Activated CD4-positive, alpha-beta memory T cell treated with anti-CD3 and anti-CD28 coated beads, Interleukin-2, amount 10 ng/mL, durations not matched to agents 7 days and 5 days (primary cell): ENCODE results near the gene ZC3H18. TPM values are rescaled to one million over a fixed set of nuclear protein-coding genes. Genes with fewer than 3 reads are reported as not detected.

Experiments
- CTCF ChIA-PET: fragments of 350-600 bp; sonication (Branson Sonifier 250); formaldehyde crosslinking; loops from one replicate; lab custom pipeline; 2021; ENCODE audit warnings: antibody characterized with exemption, inconsistent platforms; lab: Charles Lee
- POLR2A ChIA-PET: fragments of 350-600 bp; sonication (Branson Sonifier 250); formaldehyde crosslinking; loops from one replicate; lab custom pipeline; 2021; ENCODE audit warnings: antibody characterized with exemption; lab: Charles Lee
- DNase-seq: peaks from one replicate; pipeline ENCODE4 v3.0.0-alpha.2; 2020
- H3K27ac Mint-ChIP-seq: one replicate; pipeline ENCODE4 v1.8.0; 2021; ENCODE audit warnings: mild to moderate bottlenecking, mixed read lengths
- H3K27me3 Mint-ChIP-seq: one replicate; pipeline ENCODE4 v1.8.0; 2021; ENCODE audit warnings: mixed read lengths
- H3K36me3 Mint-ChIP-seq: one replicate; pipeline ENCODE4 v1.8.0; 2021; ENCODE audit warnings: low read depth, mixed read lengths
- H3K4me1 Mint-ChIP-seq: one replicate; pipeline ENCODE4 v1.8.0; 2021; ENCODE audit warnings: mixed read lengths
- H3K4me3 Mint-ChIP-seq: one replicate; pipeline ENCODE4 v1.8.0; 2021; ENCODE audit warnings: mild to moderate bottlenecking, mixed read lengths
- H3K9me3 Mint-ChIP-seq: one replicate; pipeline ENCODE4 v1.8.0; 2021; ENCODE audit warnings: mixed read lengths
- total RNA-seq, 2 experiments: library from RNA; stranded (reverse); gene quantifications; one replicate each; pipeline ENCODE4 v1.2.3, GENCODE V29; 2021

ZC3H18 gene
- 10 to 100 TPM; 75.9 to 78.6 TPM for total RNA-seq

DNA sequence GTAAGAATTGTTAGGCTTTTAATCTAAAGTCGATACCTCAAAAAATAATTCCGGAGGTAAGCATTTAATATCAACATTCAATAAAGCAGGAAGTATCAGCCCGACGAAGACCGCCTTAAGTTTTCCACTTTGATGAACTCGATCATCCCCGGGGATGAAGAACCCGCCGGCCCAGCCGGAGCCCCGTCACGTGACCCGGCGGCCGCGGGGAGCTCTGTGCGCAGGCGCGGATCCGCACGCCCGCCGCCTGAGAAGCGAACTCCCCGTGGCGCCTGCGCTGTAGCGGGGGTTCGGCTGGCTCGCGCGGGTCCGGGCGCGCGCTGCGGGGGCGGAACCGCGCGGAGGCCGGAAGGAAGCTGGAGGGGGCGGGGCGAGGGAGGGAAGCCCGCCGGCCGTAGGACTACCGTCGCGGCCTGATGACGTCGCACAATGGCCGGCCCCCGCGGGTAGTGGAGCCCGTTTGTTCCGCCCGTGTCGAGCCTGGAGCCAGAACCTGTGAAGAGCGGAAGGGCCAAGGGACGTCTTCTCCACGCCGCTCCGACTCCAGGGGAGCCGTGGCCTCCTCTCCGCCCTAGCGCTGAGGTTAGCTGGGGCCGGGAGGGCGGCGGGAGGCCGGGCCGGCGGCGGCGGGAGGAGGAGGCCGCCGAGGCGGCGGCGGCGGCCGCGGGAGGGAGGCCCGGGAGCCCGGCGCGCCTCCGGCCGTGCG, at the start of gene ZC3H18:
Gene ZC3H18, plus strand, starts transcription at position 419 of the 706 bp plus-strand sequence. CDS start 6,721 bp downstream, outside the sequence.
- Mint-ChIP-seq H3K36me3 (peaks cover 18% of the 10 kb centered on the region), H3K27me3 (no peaks in the 10 kb centered on the region), H3K4me1 (peaks cover 42% of the 10 kb centered on the region), H3K27ac (peak within 1 kb of the TSS; percentile 64), H3K4me3 (peak within 1 kb of the TSS; percentile 76), H3K9me3 (no peaks in the 10 kb centered on the region)
- POLR2A ChIA-PET: interaction anchor here (0.6 to 2.9 kb wide), 25 partner anchors 8 to 791 kb away, joined by 3 to 30 read pairs (median 4); partner anchors contain the start of genes BANP, CTU2, GALNS and RNF166
- peak; percentile 98 for DNase-seq
- CTCF ChIA-PET: interaction anchor here (0.7 to 1.9 kb wide), 12 partner anchors 9 to 670 kb away, joined by 3 to 13 read pairs (median 4); no protein-coding TSS in a partner anchor

DNA sequence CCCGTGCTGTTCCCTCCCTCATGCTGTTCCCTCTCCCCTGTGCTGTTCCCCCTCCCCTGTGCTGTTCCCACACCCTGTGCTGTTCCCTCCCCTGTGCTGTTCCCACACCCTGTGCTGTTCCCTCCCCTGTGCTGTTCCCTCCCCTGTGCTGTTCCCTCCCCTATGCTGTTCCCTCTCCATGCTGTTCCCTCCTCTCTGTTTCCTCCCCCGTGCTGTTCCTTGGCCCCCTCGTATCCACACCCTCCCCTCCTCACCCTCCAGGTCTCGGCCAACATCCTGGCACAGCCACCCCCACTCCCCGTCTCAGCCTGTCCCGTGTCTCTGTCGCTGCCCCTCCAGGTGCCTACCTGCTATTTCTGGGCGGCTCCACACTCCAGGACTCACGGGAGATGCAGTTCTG, 48.5 kb upstream of the ZC3H18 start:
- ChIA-PET CTCF (no interaction called here), POLR2A (no interaction called here)
- H3K27ac Mint-ChIP-seq: no peak overlapping the region
- H3K4me1 Mint-ChIP-seq: no peaks in the 10 kb centered on the region
- H3K27me3 Mint-ChIP-seq: no peaks in the 10 kb centered on the region
- no peak overlapping the region for H3K4me3 Mint-ChIP-seq
- DNase-seq: no peak
- H3K9me3 Mint-ChIP-seq: peaks cover 5% of the 10 kb centered on the region
- H3K36me3 Mint-ChIP-seq: no peaks in the 10 kb centered on the region

DNA sequence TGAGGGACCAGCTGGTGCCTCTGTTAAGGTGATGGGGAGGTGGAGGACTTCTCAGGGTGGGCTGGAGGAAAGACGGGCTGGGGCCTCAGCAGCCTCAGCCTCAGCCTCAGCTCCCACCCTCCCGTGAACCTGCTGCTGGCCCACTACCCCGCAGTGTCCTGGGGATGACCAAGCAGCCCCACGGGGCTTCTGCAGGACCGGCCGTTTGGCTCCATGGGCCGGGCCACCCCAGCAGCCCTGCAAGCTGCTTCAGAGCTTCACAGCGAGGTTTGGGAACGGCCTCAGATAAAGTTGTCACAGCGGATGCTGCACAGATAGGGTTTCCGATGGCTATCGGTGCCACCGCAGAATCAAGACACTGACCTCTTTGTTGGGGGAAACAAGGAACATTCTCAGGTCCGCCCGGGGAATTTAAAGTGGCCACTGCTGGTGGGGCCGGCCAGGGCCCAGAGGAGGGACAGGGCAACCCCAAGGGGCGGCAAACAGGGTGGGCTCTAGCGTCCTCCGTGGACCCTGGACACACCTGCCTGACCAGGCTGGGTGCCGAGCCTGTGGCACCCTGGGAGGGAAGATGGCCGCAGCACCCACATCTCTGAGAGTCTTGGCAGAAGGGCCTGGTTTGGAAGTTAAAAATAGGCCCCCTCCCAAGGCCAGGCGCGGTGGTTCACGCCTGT, 47.8 kb upstream of the ZC3H18 start:
- no peak overlapping the region for H3K4me3 Mint-ChIP-seq
- DNase-seq: no peak
- H3K4me1 Mint-ChIP-seq: no peaks in the 10 kb centered on the region
- H3K27ac Mint-ChIP-seq: no peak overlapping the region
- ChIA-PET CTCF (interaction anchor here (1.1 kb wide), 1 partner anchor 81 kb away, joined by 3 read pairs; no protein-coding TSS in a partner anchor), POLR2A (no interaction called here)
- no peaks in the 10 kb centered on the region for H3K36me3 Mint-ChIP-seq
- no peaks in the 10 kb centered on the region for H3K27me3 Mint-ChIP-seq
- peaks cover 5% of the 10 kb centered on the region for H3K9me3 Mint-ChIP-seq

GRCh38 chr16:88523309-88524161, 46.7 kb upstream of the ZC3H18 start:
- no peak overlapping the region for H3K4me3 Mint-ChIP-seq
- H3K27ac Mint-ChIP-seq: no peak overlapping the region
- no peaks in the 10 kb centered on the region for H3K27me3 Mint-ChIP-seq
- no peaks in the 10 kb centered on the region for H3K36me3 Mint-ChIP-seq
- ChIA-PET CTCF (interaction anchor here (1.1 kb wide), 1 partner anchor 82 kb away, joined by 3 read pairs; no protein-coding TSS in a partner anchor), POLR2A (no interaction called here)
- peaks cover under 1% of the 10 kb centered on the region for H3K9me3 Mint-ChIP-seq
- no peak for DNase-seq
- no peaks in the 10 kb centered on the region for H3K4me1 Mint-ChIP-seq

DNA sequence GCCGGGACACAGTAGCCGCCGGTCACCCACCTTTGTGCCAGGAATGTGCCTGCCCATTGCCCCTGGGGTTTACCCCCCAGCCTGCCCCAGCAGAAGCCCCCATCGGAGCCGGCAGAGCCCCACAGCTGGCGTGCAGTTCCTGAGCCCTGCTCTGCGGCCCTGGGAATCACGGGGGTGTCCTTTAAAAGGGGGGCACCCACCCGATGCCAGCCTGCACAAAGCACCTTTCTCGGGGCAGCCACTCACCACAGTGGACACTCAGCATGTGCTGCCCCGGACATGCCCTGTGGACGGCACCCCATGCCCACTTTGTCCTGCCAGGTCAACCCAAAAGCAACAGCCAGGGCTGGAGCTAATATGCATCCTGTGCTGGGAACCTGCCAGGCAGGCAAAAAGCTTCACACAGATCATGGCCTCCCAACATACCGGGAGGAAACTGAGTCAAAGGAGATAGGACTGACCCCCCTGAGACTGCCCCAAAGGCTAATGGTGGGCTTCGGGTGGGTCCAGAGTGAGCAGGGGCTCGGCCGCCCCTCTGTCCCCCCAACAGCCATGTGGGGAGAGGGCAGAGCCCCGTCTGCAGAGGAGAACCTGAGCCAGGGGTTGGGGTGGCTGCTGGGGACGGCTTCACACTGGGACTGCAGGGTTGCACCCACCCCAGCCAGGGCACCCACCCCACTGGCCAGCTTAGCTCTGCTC, 45.8 kb upstream of the ZC3H18 start:
- H3K36me3 Mint-ChIP-seq: no peaks in the 10 kb centered on the region
- no peaks in the 10 kb centered on the region for H3K4me1 Mint-ChIP-seq
- no peak overlapping the region for H3K27ac Mint-ChIP-seq
- no peaks in the 10 kb centered on the region for H3K9me3 Mint-ChIP-seq
- DNase-seq: no peak
- CTCF ChIA-PET: no interaction called here
- no peaks in the 10 kb centered on the region for H3K27me3 Mint-ChIP-seq
- POLR2A ChIA-PET: interaction anchor here (1.3 kb wide), 1 partner anchor 46 kb away, joined by 3 read pairs; the partner anchor contains the start of gene ZC3H18
- H3K4me3 Mint-ChIP-seq: no peak overlapping the region

GRCh38 chr16:88524973-88525662, 45.1 kb upstream of the ZC3H18 start:
- DNase-seq: no peak
- CTCF ChIA-PET: no interaction called here
- Mint-ChIP-seq H3K27ac (no peak overlapping the region), H3K4me1 (no peaks in the 10 kb centered on the region), H3K9me3 (no peaks in the 10 kb centered on the region), H3K27me3 (no peaks in the 10 kb centered on the region), H3K4me3 (no peak overlapping the region), H3K36me3 (no peaks in the 10 kb centered on the region)
- POLR2A ChIA-PET: interaction anchor here (1.3 kb wide), 1 partner anchor 45 kb away, joined by 3 read pairs; the partner anchor contains the start of gene ZC3H18

- Mint-ChIP-seq H3K27ac (no peak overlapping the region), H3K4me1 (no peaks in the 10 kb centered on the region), H3K4me3 (no peak overlapping the region), H3K9me3 (no peaks in the 10 kb centered on the region), H3K27me3 (no peaks in the 10 kb centered on the region), H3K36me3 (no peaks in the 10 kb centered on the region)
- DNase-seq: no peak
- CTCF ChIA-PET: no interaction called here
- POLR2A ChIA-PET: interaction anchor here (1.3 kb wide), 1 partner anchor 45 kb away, joined by 3 read pairs; the partner anchor contains the start of gene ZC3H18
These were observed 44.6 kb upstream of the ZC3H18 start for GRCh38 chr16:88525663-88525990.

GRCh38 chr16:88526008-88526905, 43.9 kb upstream of the ZC3H18 start:
- DNase-seq: no peak
- Mint-ChIP-seq H3K9me3 (no peaks in the 10 kb centered on the region), H3K4me1 (no peaks in the 10 kb centered on the region), H3K27me3 (no peaks in the 10 kb centered on the region), H3K27ac (no peak overlapping the region), H3K4me3 (no peak overlapping the region), H3K36me3 (no peaks in the 10 kb centered on the region)
- POLR2A ChIA-PET: no interaction called here
- CTCF ChIA-PET: no interaction called here

GRCh38 chr16:88526906-88527185, 43.4 kb upstream of the ZC3H18 start:
- Mint-ChIP-seq H3K27me3 (no peaks in the 10 kb centered on the region), H3K4me3 (no peak overlapping the region), H3K27ac (no peak overlapping the region), H3K4me1 (no peaks in the 10 kb centered on the region), H3K9me3 (no peaks in the 10 kb centered on the region), H3K36me3 (no peaks in the 10 kb centered on the region)
- CTCF ChIA-PET: no interaction called here
- POLR2A ChIA-PET: no interaction called here
- DNase-seq: no peak

GRCh38 chr16:88527186-88527936, 42.8 kb upstream of the ZC3H18 start:
- DNase-seq: peak; percentile 64
- H3K27me3 Mint-ChIP-seq: no peaks in the 10 kb centered on the region
- no peaks in the 10 kb centered on the region for H3K4me1 Mint-ChIP-seq
- no peak overlapping the region for H3K27ac Mint-ChIP-seq
- CTCF ChIA-PET: no interaction called here
- POLR2A ChIA-PET: no interaction called here
- H3K36me3 Mint-ChIP-seq: no peaks in the 10 kb centered on the region
- H3K9me3 Mint-ChIP-seq: no peaks in the 10 kb centered on the region
- no peak overlapping the region for H3K4me3 Mint-ChIP-seq
